Measurements from ENCODE around the gene TNFAIP3.
A peak's percentile ranks its signal among the peaks of the same experiment; 100 is the strongest.
"Not testable (repeated sequence)": the region's sequence is repeated elsewhere in the genome, so short reads cannot be mapped to it uniquely, and the experiment has no call there.

TNFAIP3 gene

GRCh38 chr6:137866914-137867684 is at the start of gene TNFAIP3:
TSS of gene TNFAIP3 (plus strand) at chr6:137867259. CDS start at chr6:137871228, 3,969 bp downstream.
- DNase-seq, result peak; percentile 61 to 96 (median 76)
- intact Hi-C loops (cut with DNase I), result loop anchor here (1.0 to 5.0 kb wide), 2 partner anchors 65 to 159 kb away; no protein-coding TSS in a partner anchor

- no peak for DNase-seq
- intact Hi-C loops (cut with DNase I), result no loop called here
These were observed 48.6 kb upstream of the TNFAIP3 start for GRCh38 chr6:137818440-137818839.

DNA sequence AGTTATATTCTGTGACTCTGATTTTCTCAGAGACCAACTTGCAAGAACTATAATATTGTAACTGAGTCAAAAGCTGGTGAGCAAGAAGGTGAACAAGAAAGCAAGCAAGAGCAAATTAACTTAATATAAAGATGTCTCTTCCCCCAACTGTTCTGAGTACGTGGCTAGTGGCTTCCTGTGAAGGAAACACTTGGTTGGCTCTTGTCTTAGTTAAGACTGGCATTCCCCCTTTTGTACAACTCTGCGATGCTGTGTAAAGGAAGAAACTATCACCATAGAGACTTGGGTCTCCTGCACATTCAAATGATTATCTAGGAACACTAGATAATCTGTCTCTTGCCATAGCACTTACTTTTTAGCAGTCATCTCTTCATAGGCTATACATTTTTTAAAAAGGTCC is 47.3 kb upstream of the TNFAIP3 start:
- intact Hi-C loops (cut with DNase I), result no loop called here

GRCh38 chr6:137820425-137820824 is 46.6 kb upstream of the TNFAIP3 start:
- intact Hi-C loops (cut with DNase I), result no loop called here
- DNase-seq, result no peak

More for the DNA sequence above, 47.3 kb upstream of the TNFAIP3 start:
- DNase-seq, result no peak

- intact Hi-C loops (cut with DNase I), result no loop called here
- DNase-seq, result no peak
These were observed 46.1 kb upstream of the TNFAIP3 start for GRCh38 chr6:137820952-137821351.

GRCh38 chr6:137821491-137821890 is 45.6 kb upstream of the TNFAIP3 start:
- intact Hi-C loops (cut with DNase I), result no loop called here
- DNase-seq, result no peak

DNA sequence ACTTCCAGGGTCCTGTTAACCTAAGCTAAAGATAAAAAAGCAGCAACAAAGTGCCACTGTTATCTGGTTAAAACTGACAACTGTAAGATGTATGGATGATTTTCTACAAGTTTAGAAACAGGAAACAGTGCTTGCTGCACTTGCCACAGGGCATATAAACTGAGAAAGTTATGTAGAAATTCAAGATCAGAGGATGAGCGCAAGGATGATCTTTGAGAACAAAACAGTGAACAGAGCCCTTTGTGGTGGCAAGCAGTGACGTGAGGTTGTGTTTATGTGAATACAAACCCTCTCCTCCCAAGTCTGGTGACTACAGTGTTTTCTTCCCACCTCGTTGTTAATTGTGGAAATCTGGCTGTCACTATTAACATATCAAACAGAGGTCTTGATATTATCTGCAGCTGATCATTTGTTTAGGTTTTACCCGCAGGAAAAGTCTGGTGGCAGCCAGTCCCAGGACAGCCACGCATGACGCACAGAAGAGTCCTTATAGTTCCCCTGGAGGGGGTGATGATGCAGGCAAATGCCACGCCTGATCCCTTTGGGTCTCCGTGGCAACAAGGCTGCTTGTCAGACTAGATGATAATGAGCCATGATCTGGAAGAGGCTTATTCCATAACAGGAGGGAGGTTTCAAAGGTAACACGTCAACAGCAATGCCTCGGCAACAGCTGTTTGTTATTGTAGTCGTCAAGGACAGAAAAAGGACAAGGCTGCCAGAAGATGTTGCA is 43.1 kb upstream of the TNFAIP3 start:
- intact Hi-C loops (cut with DNase I), result no loop called here
- peak in 1 of 10 donors; percentile 15 for DNase-seq

- DNase-seq, result no peak
- intact Hi-C loops (cut with DNase I), result no loop called here
These were observed 42.5 kb upstream of the TNFAIP3 start for GRCh38 chr6:137824556-137824879.

DNA sequence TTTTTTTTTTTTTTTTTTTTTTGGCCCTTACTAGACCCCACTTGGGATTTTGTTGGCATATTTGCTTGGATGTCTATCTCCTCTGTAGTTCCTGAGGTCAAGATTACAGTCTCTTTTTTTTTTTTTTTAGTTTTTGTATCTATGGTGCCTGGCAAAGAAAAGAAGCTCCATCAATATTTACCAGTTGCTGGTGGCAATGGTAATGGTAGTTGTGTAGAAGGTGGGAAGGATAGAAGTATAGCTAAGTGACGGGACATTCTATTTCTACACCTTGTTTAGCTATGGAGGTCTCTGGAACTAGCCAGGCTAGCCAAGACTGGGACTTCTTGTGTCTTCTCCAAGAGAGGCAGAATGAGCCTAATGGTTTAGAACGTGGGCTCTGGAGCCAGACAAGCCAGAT is 42.2 kb upstream of the TNFAIP3 start:
- intact Hi-C loops (cut with DNase I), result no loop called here
- no peak for DNase-seq

- intact Hi-C loops (cut with DNase I), result no loop called here
These were observed 39.6 kb upstream of the TNFAIP3 start for GRCh38 chr6:137827411-137827940.

DNA sequence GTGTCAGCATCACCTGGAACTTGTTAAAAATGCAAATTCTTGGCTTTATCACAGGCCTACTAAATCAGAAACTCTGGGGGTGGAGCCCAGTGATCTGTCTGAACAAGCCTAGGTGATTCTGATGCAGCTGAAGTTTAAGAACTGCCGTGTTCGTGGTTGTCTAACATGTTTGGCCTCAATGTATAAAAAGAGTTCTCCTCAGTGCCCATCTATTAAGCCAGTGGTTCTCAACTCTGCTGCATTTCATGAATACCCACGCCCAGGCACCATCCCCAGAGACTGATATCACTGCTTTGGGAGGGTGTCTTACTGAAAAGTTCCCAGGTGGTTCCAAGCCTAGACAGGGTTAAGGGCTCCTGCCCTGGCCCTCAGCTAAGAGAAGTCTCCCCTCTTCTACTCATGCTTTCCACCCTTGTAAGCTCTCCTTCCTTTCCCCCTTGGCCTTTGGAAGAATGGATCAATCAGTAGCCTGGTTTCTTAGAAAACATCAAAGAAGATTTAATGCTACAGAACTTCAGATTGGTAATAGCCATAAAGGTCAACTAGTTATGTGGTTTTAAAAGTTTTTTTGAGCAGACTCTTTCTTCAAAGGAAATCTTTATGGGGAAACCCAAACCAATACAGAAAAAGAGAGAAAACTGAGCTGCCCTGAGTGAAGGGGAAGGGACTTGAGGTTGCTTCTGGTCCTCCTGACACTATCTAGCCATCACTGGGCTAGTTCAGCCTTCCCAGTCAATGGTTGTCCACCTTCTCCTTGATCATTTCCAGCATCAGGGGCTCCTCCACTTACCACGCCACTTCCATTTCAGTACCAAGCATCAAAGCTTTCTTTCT is 38.9 kb upstream of the TNFAIP3 start:
- intact Hi-C loops (cut with DNase I), result no loop called here
- DNase-seq, result no peak

More at GRCh38 chr6:137827411-137827940, 39.6 kb upstream of the TNFAIP3 start:
- DNase-seq, result no peak

- DNase-seq, result no peak
- intact Hi-C loops (cut with DNase I), result no loop called here
These were observed 37.4 kb upstream of the TNFAIP3 start for GRCh38 chr6:137829641-137830083.

DNA sequence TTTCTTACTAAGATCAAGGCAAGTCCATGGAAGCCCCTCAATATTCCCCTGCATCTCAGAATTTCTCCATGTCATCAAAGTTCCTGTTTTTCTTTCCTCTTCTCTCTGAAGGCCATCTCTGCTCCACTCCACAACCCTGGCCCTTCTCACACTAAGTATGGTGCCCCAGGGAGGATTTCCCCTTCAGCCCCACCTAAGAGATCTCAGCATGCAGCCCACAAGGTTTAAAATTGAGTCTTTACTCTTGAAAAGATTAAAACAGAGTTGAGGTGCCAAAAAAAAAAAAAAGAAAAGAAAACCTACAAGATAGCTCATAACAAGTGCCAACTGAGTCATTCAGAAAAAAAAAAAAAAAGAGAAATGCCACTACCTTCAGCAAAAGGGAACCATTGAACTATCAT is 36.5 kb upstream of the TNFAIP3 start:
- intact Hi-C loops (cut with DNase I), result no loop called here

GRCh38 chr6:137832110-137832509 is 34.9 kb upstream of the TNFAIP3 start:
- intact Hi-C loops (cut with DNase I), result no loop called here
- no peak for DNase-seq

More for the DNA sequence above, 36.5 kb upstream of the TNFAIP3 start:
- no peak for DNase-seq

DNA sequence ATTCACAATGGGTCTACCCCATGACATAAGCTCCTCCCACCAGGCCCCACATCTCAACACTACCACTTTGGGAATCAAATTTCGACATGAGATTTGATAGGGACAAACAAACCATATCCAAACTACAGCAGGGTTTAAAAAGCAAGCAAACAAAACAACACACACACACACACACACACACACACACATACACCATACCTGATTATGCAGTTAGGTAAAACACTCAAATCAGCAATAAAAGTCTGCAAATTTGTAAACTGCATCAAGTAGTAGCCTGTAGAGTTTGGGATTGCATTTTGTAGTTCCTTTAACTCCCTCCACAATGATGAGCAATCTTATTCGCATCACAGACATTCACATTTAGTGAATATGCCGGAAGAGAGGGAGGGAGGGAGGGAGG is 32.6 kb upstream of the TNFAIP3 start:
- intact Hi-C loops (cut with DNase I), result no loop called here
- DNase-seq, result no peak

DNA sequence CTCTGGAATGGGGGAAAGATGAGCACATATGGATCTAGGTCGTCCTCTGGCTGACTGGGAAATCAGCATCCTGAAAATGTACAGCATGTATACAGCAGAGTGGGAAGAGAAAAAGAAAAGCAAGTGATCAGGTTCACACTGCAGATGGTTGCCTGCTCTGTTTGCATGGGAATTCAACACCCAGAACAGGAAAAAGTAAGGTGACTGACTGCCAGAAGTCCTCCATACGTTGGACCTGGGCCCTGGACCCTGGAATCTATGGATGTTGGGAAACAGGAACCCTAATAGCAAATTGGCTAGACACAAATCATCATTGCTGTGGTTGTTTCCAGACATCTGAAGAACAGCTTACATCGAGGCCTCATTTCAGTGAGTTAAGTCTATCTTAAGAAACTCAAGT is 30.3 kb upstream of the TNFAIP3 start:
- DNase-seq, result no peak
- intact Hi-C loops (cut with DNase I), result no loop called here

DNA sequence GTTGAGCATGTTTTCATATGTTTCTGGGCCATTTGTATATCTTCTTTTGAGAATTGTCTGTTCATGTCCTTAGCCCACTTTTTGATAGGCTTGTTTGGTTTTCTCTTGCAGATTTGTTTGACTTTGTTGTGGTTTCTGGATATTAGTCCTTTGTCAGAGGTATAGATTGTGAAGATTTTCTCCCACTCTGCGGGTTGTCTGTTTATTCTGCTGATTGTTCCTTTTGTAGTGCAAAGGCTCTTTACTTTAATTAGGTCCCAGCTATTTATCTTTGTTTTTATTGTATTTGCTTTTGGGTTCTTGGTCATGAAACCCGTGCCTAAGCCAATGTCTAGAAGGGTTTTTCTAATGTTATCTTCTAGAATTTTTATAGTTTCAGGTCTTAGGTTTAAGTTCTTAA is 29.0 kb upstream of the TNFAIP3 start:
- DNase-seq; intact Hi-C loops (cut with DNase I): not testable (repeated sequence)

- intact Hi-C loops (cut with DNase I), result not testable (repeated sequence)
These were observed 28.5 kb upstream of the TNFAIP3 start for GRCh38 chr6:137838597-137838996.

GRCh38 chr6:137839076-137839475 is 28.0 kb upstream of the TNFAIP3 start:
- intact Hi-C loops (cut with DNase I), result no loop called here
- DNase-seq, result no peak

More at GRCh38 chr6:137838597-137838996, 28.5 kb upstream of the TNFAIP3 start:
- DNase-seq, result not testable (repeated sequence)

DNA sequence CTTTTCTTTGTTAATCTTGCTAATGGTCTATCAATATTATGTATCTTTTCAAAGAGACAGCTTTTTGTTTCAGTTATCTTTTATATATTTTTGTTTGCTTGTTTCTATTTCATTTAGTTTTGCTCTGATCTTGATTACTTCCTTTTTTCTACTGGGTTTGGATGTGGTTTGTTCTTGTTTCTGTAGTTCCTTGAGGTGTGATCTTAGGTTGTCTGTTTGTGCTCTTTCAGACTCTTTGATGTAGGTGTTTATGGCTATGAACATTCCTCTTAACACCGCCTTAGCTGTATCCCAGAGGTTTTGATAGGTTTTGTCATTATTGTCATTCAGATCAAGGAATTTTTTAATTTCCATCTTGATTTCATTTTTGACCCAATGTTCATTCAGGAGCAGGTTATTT is 26.8 kb upstream of the TNFAIP3 start:
- no peak for DNase-seq
- intact Hi-C loops (cut with DNase I), result no loop called here

GRCh38 chr6:137843211-137843610 is 23.8 kb upstream of the TNFAIP3 start:
- no peak for DNase-seq
- intact Hi-C loops (cut with DNase I), result no loop called here

All from posterior cingulate gyrus (tissue), 11 donors.